Measurements from ENCODE around the gene MINDY2. TPM values are rescaled to one million over a fixed set of nuclear protein-coding genes. Genes with fewer than 3 reads are reported as not detected.
A peak's percentile ranks its signal among the peaks of the same experiment; 100 is the strongest.

The MINDY2 gene
- total and polyA plus RNA-seq, 10 of the 15 experiments (the other 5 are each of a cell fraction or from before 2014, with no cell fraction given): 0.73 to 9.4 (median 3.3) TPM

DNA sequence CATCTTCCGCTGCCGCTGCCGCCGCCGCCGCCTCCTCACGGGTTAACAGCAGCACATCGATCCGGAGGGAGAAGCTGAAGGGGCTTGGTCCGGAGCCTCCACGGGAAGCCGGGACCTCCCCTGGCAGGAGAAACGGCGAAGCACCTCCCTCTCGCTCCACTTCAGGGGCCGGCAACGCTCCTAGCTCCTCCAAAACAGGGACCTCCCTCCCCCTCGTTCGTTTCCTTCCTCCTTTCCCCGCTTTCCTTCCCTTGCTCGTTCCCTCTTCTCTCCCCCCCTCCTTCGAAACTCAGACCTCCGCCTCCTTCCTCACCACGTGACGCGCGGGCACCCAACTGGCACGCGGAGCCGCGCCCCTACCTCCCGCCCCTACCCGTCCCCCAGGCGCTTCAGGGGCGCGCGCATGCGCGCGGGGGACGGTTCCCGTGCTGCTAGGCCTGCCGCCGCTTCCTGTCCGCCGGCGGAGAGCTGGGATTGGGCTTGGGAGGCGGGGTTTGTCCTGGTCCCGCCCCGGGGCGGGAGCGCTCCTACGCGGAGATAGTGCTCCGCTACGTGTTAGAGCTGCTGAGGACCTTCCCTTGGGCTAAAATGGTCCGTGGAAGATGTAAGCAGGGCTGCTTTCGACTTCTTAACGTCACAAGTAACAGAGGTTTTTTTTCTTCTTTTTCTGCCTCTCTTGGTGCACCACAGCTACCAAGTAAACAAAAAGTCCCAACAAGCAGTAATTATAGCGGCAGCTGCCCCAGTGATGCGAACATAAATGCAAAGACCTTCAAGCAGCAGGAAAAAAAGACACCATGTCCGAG is 21.4 kb upstream of the MINDY2 start, which contains the start of gene ADAM10 (continued):
- TF ChIP-seq, protein P1, sequence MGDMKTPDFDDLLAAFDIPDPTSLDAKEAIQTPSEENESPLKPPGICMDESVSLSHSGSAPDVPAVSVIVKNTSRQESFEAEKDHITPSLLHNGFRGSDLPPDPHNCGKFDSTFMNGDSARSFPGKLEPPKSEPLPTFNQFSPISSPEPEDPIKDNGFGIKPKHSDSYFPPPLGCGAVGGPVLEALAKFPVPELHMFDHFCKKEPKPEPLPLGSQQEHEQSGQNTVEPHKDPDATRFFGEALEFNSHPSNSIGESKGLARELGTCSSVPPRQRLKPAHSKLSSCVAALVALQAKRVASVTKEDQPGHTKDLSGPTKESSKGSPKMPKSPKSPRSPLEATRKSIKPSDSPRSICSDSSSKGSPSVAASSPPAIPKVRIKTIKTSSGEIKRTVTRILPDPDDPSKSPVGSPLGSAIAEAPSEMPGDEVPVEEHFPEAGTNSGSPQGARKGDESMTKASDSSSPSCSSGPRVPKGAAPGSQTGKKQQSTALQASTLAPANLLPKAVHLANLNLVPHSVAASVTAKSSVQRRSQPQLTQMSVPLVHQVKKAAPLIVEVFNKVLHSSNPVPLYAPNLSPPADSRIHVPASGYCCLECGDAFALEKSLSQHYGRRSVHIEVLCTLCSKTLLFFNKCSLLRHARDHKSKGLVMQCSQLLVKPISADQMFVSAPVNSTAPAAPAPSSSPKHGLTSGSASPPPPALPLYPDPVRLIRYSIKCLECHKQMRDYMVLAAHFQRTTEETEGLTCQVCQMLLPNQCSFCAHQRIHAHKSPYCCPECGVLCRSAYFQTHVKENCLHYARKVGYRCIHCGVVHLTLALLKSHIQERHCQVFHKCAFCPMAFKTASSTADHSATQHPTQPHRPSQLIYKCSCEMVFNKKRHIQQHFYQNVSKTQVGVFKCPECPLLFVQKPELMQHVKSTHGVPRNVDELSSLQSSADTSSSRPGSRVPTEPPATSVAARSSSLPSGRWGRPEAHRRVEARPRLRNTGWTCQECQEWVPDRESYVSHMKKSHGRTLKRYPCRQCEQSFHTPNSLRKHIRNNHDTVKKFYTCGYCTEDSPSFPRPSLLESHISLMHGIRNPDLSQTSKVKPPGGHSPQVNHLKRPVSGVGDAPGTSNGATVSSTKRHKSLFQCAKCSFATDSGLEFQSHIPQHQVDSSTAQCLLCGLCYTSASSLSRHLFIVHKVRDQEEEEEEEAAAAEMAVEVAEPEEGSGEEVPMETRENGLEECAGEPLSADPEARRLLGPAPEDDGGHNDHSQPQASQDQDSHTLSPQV (IDR thresholded peaks at IDR 0.05): no peak
- no peak for TF ChIP-seq SIN3A (IDR thresholded peaks at IDR 0.05; ENCODE audit: low read depth, low read length)
- TF ChIP-seq, protein P2, sequence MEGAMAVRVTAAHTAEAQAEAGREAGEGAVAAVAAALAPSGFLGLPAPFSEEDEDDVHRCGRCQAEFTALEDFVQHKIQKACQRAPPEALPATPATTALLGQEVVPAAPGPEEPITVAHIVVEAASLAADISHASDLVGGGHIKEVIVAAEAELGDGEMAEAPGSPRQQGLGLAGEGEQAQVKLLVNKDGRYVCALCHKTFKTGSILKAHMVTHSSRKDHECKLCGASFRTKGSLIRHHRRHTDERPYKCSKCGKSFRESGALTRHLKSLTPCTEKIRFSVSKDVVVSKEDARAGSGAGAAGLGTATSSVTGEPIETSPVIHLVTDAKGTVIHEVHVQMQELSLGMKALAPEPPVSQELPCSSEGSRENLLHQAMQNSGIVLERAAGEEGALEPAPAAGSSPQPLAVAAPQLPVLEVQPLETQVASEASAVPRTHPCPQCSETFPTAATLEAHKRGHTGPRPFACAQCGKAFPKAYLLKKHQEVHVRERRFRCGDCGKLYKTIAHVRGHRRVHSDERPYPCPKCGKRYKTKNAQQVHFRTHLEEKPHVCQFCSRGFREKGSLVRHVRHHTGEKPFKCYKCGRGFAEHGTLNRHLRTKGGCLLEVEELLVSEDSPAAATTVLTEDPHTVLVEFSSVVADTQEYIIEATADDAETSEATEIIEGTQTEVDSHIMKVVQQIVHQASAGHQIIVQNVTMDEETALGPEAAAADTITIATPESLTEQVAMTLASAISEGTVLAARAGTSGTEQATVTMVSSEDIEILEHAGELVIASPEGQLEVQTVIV (IDR thresholded peaks at IDR 0.05; ENCODE audit: borderline replicate concordance, partially characterized antibody): peak; percentile 48
- TF ChIP-seq CREM (IDR thresholded peaks at IDR 0.05; ENCODE audit: low read depth): peak; percentile 72
- TF ChIP-seq, protein P3, sequence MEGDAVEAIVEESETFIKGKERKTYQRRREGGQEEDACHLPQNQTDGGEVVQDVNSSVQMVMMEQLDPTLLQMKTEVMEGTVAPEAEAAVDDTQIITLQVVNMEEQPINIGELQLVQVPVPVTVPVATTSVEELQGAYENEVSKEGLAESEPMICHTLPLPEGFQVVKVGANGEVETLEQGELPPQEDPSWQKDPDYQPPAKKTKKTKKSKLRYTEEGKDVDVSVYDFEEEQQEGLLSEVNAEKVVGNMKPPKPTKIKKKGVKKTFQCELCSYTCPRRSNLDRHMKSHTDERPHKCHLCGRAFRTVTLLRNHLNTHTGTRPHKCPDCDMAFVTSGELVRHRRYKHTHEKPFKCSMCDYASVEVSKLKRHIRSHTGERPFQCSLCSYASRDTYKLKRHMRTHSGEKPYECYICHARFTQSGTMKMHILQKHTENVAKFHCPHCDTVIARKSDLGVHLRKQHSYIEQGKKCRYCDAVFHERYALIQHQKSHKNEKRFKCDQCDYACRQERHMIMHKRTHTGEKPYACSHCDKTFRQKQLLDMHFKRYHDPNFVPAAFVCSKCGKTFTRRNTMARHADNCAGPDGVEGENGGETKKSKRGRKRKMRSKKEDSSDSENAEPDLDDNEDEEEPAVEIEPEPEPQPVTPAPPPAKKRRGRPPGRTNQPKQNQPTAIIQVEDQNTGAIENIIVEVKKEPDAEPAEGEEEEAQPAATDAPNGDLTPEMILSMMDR (IDR thresholded peaks at IDR 0.05 in 2 of 3, conservative IDR thresholded peaks at IDR 0.05 in 1 of 3; ENCODE audit: control insufficient read depth in 2 of 3, extremely low read depth in 1 of 3, insufficient read depth in 1 of 3, low read depth in 3 of 3, low read length in 3 of 3): no peak
- TF ChIP-seq HDAC6 (IDR thresholded peaks at IDR 0.05; ENCODE audit: unreplicated experiment): no peak
- TF ChIP-seq, protein P4, sequence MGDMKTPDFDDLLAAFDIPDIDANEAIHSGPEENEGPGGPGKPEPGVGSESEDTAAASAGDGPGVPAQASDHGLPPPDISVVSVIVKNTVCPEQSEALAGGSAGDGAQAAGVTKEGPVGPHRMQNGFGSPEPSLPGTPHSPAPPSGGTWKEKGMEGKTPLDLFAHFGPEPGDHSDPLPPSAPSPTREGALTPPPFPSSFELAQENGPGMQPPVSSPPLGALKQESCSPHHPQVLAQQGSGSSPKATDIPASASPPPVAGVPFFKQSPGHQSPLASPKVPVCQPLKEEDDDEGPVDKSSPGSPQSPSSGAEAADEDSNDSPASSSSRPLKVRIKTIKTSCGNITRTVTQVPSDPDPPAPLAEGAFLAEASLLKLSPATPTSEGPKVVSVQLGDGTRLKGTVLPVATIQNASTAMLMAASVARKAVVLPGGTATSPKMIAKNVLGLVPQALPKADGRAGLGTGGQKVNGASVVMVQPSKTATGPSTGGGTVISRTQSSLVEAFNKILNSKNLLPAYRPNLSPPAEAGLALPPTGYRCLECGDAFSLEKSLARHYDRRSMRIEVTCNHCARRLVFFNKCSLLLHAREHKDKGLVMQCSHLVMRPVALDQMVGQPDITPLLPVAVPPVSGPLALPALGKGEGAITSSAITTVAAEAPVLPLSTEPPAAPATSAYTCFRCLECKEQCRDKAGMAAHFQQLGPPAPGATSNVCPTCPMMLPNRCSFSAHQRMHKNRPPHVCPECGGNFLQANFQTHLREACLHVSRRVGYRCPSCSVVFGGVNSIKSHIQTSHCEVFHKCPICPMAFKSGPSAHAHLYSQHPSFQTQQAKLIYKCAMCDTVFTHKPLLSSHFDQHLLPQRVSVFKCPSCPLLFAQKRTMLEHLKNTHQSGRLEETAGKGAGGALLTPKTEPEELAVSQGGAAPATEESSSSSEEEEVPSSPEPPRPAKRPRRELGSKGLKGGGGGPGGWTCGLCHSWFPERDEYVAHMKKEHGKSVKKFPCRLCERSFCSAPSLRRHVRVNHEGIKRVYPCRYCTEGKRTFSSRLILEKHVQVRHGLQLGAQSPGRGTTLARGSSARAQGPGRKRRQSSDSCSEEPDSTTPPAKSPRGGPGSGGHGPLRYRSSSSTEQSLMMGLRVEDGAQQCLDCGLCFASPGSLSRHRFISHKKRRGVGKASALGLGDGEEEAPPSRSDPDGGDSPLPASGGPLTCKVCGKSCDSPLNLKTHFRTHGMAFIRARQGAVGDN (IDR thresholded peaks at IDR 0.05): no peak
- TF ChIP-seq RB1 (IDR thresholded peaks at IDR 0.05; ENCODE audit: borderline replicate concordance): no peak
- TF ChIP-seq HDAC2 (IDR thresholded peaks at IDR 0.05): no peak
- no peak for TF ChIP-seq SIX5 (IDR thresholded peaks at IDR 0.05; ENCODE audit: low read depth, low read length, severe bottlenecking)

Measured in GM12878 (cell line).